ENCODE results near the gene UGT1A3.
"Not testable (repeated sequence)": the region's sequence is repeated elsewhere in the genome, so short reads cannot be mapped to it uniquely, and the experiment has no call there.

The UGT1A3 gene

DNA sequence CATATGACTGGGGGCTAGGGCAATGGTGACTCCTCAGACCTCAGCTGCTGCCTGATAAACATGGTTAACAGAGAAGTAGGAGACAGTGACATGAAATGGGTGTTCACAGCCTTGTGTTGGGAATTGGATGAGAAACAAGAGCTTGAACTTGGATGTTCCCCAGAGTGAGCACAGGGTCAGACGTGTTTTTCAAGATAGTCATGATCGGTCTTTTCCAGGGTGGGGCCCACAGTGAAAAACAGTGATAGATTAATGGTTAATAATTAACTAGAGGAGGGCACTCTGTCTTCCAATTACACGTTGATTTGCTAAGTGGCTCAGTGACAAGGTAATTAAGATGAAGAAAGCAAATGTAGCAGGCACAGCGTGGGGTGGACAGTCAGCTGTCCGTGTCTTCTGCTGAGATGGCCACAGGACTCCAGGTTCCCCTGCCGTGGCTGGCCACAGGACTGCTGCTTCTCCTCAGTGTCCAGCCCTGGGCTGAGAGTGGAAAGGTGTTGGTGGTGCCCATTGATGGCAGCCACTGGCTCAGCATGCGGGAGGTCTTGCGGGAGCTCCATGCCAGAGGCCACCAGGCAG is at the start of gene UGT1A3:
TSS of gene UGT1A3 (plus strand) at position 320 of the 579 bp plus-strand sequence. CDS start at position 405, 85 bp downstream.
- no peak for DNase-seq

GRCh38 chr2:233679196-233679595 is 49.6 kb upstream of the UGT1A3 start:
- no peak for DNase-seq

GRCh38 chr2:233680361-233681045 is 48.3 kb upstream of the UGT1A3 start:
- DNase-seq: no peak

DNA sequence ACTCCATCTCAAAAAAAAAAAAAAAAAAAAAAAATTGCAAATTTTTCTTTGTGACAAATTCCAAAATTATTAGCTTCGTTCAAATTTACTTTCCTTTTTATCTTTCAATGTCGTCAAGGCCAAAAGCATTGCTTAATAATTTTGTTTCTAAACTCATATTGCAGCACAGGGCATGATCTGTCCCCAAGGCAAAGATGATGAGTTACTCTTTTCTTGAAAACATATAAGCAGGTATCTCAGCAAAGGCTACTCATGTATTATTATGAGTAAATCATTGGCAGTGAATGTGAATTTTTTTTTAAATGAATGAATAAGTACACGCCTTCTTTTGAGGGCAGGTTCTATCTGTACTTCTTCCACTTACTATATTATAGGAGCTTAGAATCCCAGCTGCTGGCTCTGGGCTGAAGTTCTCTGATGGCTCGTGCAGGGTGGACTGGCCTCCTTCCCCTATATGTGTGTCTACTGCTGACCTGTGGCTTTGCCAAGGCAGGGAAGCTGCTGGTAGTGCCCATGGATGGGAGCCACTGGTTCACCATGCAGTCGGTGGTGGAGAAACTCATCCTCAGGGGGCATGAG is 47.2 kb upstream of the UGT1A3 start, which contains the start of gene UGT1A7:
TSS of gene UGT1A7 (plus strand) at position 381 of the 579 bp plus-strand sequence. CDS start at position 418, 37 bp downstream.
- DNase-seq: no peak

DNA sequence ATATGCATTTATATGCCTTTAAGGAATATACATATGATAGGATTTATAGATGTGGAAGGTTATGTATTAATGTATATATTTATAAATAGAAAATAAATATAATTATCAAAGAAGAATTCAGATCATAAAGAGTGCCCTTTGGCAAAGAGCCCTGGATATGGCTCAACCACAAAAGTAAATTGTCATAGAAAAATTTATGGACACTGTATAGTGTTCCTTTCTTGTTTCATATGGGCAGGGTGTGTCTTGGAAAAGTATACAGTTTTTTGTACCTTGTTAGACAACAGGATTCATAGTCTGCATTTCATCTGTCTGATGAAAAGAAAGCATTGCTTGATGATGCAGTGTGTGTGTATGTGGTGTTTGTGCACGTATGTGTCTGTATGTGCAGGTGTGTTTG is 44.2 kb upstream of the UGT1A3 start:
- no peak for DNase-seq

DNA sequence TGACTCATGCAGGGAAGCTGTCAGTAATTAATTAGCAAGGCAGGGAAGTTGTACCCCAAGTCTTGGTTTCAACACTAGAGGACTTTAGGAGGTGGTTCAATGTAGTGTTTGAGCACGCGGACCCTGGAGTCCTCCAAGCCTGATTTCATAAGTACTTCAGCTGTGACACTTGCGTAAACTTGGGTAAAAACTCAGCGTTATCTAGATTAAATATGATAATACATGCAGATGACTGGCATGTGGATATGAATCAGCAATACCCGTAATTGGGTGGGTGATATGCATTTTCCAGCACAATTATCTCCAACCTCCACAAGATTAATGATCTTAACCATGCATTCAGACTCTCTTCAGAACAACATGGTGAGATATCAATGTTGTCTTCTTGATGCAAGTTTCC is 41.9 kb upstream of the UGT1A3 start:
- no peak for DNase-seq

- DNase-seq: no peak
These were observed 40.5 kb upstream of the UGT1A3 start for GRCh38 chr2:233688341-233688740.

- DNase-seq: no peak
These were observed 39.8 kb upstream of the UGT1A3 start for GRCh38 chr2:233689031-233689430.

GRCh38 chr2:233689501-233689900 is 39.3 kb upstream of the UGT1A3 start:
- DNase-seq: no peak

GRCh38 chr2:233690444-233690843 is 38.4 kb upstream of the UGT1A3 start:
- DNase-seq: no peak

DNA sequence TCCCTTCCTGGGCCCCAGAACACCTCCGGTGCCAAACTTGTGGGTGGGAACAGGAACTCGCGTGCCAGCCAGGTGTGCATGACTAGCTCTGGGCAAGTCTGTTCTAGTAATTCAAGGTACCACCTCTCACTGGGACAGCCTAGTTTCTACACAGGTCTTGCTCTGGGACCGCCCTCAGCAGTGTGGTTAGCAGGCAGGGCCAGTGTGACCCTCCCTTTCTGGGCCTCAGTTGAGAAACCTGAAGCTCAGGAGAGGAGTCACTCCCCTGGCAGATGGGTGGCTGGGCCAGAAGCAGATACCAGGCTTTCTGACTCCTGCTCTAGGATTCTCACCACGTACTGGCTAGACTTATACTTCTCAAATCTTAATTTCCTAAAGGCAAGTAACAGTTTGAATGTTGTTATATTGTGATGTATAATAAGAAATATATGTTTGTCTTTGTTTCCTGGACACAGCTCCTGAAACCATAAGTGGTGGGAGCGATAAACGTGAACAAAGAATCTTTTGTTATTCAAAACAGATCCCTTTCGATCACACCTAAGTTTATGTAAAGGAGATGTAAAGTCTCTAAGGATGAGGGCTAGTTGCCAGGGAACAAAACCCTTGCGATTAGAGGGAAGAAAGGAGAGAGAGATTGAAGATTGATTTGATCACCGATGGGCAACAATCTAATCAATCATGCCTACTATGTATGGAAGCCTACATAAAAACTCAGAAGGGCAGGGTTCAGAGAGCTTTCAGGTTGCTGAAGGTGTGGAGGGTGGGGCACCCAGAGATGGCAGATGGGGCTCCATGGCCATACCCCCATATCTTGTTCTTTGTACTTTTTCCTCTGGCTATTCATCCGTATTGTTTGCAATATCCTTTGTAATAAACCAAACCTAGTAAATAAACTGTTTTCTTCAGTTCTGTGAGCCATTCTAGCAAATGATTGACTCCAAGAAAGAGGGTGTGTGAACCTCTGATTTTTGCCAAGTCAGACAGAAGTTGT is 37.1 kb upstream of the UGT1A3 start:
- DNase-seq: no peak

DNA sequence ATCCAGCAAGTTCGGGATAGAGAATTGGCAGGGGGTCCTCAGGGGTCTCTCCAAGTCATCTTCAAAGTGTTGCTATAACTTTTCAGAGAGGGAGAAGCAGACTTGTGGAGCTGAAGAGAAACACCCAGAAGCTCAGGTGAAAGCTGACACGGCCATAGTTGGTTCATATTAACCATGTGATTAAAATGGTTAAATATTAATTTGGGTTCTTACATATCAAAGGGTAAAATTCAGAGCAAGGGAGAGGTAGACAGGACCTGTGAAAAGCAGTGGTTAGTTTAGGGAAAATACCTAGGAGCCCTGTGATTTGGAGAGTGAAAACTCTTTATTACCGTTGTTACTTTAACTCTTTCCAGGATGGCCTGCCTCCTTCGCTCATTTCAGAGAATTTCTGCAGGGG is 36.2 kb upstream of the UGT1A3 start, which contains the start of gene UGT1A6:
TSS of gene UGT1A6 (plus strand) at position 243 of the 400 bp plus-strand sequence. CDS start at position 358, 115 bp downstream.
- DNase-seq: no peak

DNA sequence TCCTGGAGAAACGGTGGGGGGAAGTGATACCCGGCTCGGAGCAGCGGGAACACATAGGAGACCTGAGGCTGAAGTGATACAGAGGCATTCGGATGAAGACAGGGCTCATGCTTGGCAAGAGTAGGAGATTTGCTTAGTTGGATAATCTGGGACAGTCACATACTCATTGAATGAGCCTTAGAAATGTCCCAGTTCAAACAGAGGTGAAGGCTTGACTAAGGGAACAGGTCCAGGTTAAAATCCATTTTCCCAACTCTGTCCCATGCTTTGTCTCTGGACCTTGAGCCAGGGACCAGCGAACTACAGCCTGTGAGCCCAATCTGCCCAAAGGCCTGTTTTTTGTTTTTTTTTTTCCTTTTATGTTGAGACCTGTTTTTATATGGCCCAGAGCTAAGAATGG is 34.9 kb upstream of the UGT1A3 start:
- DNase-seq: no peak

DNA sequence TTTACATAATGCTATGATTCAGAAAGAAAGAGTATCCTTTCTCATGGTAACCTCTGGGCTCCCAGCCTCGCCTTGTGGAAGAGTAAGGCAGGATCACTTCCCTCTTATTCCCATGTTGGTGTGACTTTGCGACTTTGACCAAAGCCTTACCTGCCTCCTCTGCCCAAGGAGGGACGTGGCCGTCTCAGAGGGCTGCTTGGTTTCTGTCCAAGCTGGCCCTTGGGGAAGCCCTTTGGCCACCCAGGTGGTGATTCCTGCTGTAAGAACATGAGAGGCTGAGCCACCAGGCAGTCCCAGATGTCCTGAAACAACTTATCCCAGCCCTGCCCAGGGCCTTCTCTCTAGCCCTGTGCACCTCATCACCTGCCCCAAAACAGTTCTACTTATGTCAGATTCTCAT is 30.1 kb upstream of the UGT1A3 start:
- no peak for DNase-seq

DNA sequence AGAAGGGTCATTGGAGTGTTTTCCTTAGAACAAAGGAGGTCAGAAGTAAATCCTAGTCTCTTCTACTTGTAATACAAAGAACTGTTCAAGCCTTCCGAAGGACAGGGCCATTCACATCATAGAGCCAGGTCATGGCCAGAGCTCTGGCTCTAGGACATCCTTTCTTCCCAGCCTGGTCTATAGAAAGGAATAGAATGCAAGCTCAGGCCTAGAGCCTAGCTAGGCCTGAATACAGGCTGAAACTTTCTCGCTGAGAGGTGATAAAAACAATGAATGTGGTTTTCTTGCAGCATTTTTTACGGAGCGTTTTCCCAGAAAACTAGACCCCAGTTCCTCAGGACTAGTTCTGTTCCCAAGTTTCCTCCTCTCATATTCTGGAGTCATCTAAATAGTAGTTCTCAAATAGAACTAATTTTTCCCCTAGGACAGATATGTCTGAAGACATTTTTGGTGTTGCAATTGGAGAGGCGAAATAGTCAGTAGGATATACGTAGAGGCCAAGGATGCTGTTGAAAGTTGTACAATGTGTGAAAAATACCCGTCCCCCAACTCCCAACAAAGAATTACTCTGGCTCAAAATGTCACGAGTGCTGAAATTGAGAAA is 29.3 kb upstream of the UGT1A3 start:
- DNase-seq: no peak

DNA sequence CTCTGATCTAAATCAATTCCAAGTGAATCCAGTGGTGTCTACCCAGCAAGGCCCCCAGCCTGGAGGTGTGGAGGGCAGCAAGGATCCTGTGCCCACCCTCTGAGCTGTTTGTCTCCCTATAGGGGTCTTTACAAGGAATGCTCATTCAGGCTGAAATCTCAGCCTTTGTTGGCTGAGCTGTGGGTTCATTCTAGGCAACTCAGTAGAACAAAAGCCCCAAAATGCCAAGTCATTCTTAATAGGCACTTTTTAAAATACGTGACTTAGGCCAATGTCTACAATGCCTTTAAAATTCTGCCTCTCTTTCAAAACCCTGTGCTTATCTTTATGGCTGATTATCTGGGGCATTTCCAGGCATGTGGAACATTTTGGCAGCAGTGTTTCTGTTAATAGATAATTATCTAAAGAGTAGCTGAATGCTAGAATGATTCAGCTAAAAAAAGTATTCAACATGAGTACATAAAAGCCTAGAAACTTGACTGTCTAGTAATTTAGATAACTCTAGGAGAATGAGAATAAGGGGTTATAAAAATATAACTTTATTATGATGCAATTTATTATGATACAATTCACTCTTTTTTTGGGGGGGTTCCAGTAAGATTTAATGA is 28.7 kb upstream of the UGT1A3 start:
- no peak for DNase-seq

- DNase-seq: not testable (repeated sequence)
These were observed 28.0 kb upstream of the UGT1A3 start for GRCh38 chr2:233700842-233701241.

DNA sequence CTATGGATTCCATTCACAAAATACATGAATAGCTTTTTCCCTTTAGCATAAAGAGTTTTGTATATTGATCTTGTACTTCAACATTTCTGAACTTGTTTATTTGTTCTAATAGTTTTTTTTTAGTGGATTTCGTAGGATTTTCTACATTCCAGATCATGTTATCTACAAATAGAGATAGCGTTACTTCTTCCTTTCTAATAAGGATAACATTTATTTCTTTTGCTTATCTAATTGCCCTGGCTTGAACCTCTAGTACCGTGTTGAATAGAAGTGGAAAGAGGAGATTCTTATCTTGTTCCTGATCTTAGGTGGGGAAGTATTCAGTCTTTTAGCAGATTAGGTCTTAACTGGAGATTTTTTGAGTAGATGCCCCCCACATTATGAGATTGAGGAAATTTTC is 26.6 kb upstream of the UGT1A3 start:
- DNase-seq: no peak

DNA sequence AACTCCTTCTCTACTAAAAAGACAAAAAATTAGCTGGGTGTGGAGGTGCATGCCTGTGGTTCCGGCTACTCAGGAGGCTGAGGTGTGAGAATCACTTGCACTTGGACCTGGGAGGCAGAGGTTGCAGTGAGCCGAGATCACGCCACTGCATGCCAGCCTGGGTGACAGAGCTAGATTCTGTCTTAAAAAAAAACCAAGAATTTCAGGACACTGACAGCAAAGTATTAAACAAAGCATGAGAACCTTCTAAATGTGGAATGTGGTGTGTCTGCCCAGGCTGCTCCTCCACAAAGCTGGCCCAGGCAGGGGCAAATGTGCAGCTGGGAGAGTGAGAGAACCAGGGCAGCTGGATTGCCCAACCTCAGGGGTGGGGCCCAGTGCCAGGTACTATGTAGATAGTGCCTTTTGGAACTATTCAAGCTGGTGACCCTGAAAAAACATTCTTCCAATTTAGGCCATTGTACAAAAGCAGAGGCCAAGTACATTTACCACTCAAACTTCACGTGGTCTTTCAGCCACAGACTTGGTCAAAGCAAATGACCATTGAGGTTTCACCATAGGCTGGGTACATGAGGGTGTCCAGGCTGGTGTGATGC is 22.8 kb upstream of the UGT1A3 start:
- DNase-seq: no peak

DNA sequence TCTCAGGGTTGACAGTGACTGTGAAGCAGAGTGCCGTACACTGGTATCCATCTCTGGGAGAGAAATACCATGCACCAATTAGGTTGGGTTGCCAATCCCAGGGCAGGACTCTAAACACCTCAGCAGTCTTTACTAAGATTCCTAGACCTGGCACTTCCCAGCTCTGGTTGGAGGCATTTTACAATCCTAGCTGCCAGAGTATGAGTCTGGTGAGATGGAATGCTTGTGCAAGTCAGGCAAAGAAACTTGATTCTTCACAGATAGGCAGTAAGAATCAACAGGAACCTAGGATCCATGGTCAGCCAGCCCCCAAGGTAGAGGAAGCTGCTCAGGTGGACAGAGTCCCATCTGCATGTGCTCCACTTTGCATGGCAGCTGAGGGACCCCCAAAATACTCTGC is 22.1 kb upstream of the UGT1A3 start:
- DNase-seq: no peak

DNA sequence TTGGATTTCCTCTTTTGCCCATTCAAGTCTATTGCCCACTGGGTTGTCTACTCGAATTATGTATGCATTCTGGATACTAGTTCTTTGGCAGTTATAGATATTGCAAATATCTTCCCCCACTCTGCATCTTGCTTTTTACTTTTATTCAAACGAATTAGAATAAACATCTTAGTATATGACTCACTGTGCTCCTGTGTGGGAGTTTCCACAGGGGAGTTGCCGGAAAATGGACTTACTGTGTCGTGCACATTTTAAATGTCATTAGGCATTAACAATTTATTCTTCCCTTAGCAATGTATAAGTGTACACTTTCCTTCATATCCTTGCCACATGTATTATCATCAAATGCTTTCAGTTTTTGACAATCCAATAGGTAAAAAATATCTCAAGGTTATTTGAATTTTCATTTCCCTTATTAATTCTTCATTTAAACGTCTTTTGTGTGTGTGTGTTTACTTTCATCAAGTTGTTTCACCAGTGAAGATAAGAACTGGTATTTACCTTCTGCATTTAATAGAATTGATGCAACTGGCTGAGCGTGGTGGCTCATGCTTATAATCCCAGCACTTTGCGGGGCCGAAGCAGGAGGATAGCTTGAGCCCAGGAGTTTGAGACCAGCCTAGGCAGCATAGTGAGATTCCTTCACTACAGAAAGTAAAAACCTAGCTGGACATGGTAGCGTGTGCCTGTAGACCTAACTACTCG is 20.8 kb upstream of the UGT1A3 start:
- no peak for DNase-seq
